K562 (cell line): ENCODE results near the gene MACF1. TPM values are rescaled to one million over a fixed set of nuclear protein-coding genes. Genes with fewer than 3 reads are reported as not detected.

ENCODE experiments used
- RREB1 ChIP-seq: fragments of 250-450 bp; sonication (Bioruptor Pico); IDR thresholded peaks from 2 replicates; pipeline ENCODE4 v1.4.0; 2020
- ZNF592 ChIP-seq: fragments of 450-650 bp; IDR thresholded peaks from 2 replicates; pipeline ENCODE4 v1.6.1; 2017; ENCODE audit warnings: antibody characterized with exemption, mild to moderate bottlenecking
- polyA plus RNA-seq, 8 experiments: library from polyadenylated mRNA; depleted of rRNA in 4 of 8; stranded (reverse) in 5 of 8; unstranded in 3 of 8; fragments of >200 nt; fragmentation: Nextera tagmentation in 2 of 8; fragmentation: Illumina TruSeq in 1 of 8; extraction: Ambion mirVana in 2 of 8; extraction: Trizol in 1 of 8; gene quantifications; 2 replicates each; pipeline versions ENCODE4 v1.2.1 to v1.2.3, GENCODE V29; 2011 to 2014; ENCODE audit warnings: inconsistent platforms in 1 of 8, missing spikeins in 1 of 8
- total RNA-seq, 7 experiments: library from RNA; depleted of rRNA in 6 of 7; stranded (reverse); fragments of >200 nt in 6 of 7; fragmentation: Illumina TruSeq in 2 of 7; extraction: Trizol in 2 of 7; gene quantifications; 2 replicates each; pipeline versions ENCODE4 v1.2.1 to v1.2.3, GENCODE V29; 2011 to 2021; ENCODE audit warnings: low replicate concordance in 1 of 7

Gene MACF1
- total and polyA plus RNA-seq, 9 of the 15 experiments (the other 6 are each of a cell fraction or from before 2014, with no cell fraction given): 13.2 to 232 (median 112) TPM

DNA sequence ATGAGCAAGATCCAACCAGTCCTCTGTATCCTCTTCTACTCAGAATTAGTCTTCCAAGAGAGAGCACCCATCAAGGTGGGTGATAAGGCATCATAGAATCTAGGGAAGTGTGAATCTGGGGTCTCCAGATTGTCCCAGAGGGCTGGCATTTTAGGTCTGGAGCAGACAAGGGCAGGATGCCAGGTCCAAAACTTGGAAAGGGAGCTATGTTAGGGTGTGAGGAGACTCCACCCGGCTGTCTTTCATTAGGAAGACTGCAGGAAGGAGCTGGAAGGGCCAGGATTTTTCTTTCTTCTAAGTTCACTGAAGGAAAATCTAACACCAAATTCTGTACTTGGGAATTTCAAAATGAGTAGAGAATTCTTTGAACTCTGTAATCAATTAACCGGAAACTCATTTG lies 200.9 kb downstream of the MACF1 start (continued):
- TF ChIP-seq RREB1 (CRISPR knock-in tag) (no peak), ZNF592 (no peak)
